HUES64 (cell line): ENCODE measurements around the gene PTPRS.
A peak's percentile ranks its signal among the peaks of the same experiment; 100 is the strongest.

ENCODE experiments used
- H3K27ac ChIP-seq: 2 replicates; pipeline ENCODE4 v1.7.0; 2013; ENCODE audit warnings: low read depth, low read length, inconsistent platforms
- H3K27me3 ChIP-seq: 2 replicates; pipeline ENCODE4 v1.6.1; 2013; ENCODE audit warnings: mild to moderate bottlenecking, low read length; ENCODE audit not compliant: insufficient read depth
- H3K36me3 ChIP-seq: 2 replicates; pipeline ENCODE4 v1.6.1; 2013; ENCODE audit warnings: mild to moderate bottlenecking, low read length; ENCODE audit not compliant: insufficient read depth
- H3K4me1 ChIP-seq: 2 replicates; pipeline ENCODE4 v1.6.1; 2013; ENCODE audit warnings: mild to moderate bottlenecking, low read length, moderate library complexity; ENCODE audit not compliant: insufficient read depth
- H3K4me3 ChIP-seq: 2 replicates; pipeline ENCODE4 v1.5.1; 2013; ENCODE audit warnings: mild to moderate bottlenecking, low read length, moderate library complexity
- H3K9ac ChIP-seq: 2 replicates; pipeline ENCODE4 v1.6.1; 2013; ENCODE audit warnings: mild to moderate bottlenecking, low read depth, low read length
- H3K9me3 ChIP-seq: 2 replicates; pipeline ENCODE4 v1.6.1; 2013; ENCODE audit warnings: low read depth, low read length; ENCODE audit not compliant: insufficient read depth
- WGBS: fragments of 150-250, 120-280 bp; methylation state at CpG from one replicate; pipeline ENCODE4 v1.1.7; 2013; ENCODE audit warnings: missing lambda C conversion rate; 5-methylcytosine and 5-hydroxymethylcytosine counted together

PTPRS gene

GRCh38 chr19:5339198-5339949, 1.2 kb downstream of the PTPRS start:
- Histone ChIP-seq H3K9ac (peak overlapping the region; percentile 92), H3K36me3 (peaks cover 8% of the 10 kb centered on the region), H3K4me3 (peak overlapping the region; percentile 79), H3K27ac (peak overlapping the region; percentile 90), H3K4me1 (peaks cover 17% of the 10 kb centered on the region), H3K27me3 (peaks cover 14% of the 10 kb centered on the region), H3K9me3 (no peaks in the 10 kb centered on the region)
- WGBS, result 1% methylated on average over 35 of the region's 39 CpGs

DNA sequence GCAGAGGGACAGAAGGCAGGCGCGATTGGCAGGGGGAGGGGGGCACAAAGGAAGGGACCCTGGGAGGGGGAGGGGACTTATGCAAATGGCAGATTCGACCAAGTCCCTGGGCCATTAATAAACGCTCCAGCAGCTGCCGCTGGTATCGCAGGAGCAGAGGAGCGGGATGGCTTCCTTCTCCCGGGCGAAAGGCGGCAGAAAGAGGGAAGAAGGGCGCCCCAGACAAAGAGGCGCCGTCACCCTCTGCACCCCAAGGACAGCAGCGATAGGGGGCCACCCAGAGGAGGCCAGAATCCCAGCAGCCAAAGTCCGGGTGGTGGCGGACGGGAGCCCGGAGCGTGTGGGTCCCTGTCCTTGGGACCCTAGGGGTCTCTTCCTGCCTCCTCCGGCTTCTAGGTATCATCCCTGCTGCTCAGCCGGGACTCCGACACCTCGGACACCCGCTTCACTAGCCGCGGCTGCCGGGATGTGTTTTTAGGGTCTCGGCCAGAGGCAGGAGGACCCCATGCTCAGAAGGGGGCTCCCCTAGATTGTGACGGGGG, 1.9 kb downstream of the PTPRS start:
- Histone ChIP-seq H3K27me3 (peaks cover 14% of the 10 kb centered on the region), H3K9ac (peak overlapping the region; percentile 58), H3K9me3 (no peaks in the 10 kb centered on the region), H3K4me3 (peak overlapping the region; percentile 79), H3K36me3 (peaks cover 12% of the 10 kb centered on the region), H3K4me1 (peaks cover 17% of the 10 kb centered on the region), H3K27ac (peak overlapping the region; percentile 66; the same call in 1 of the 2 replicates)
- WGBS, result 2% methylated on average over 29 of the region's 29 CpGs

GRCh38 chr19:5337708-5338655, 2.6 kb downstream of the PTPRS start:
- H3K9ac ChIP-seq, result peak overlapping the region; percentile 42
- H3K4me1 ChIP-seq, result peaks cover 17% of the 10 kb centered on the region
- peaks cover 14% of the 10 kb centered on the region for H3K27me3 ChIP-seq
- H3K9me3 ChIP-seq, result no peaks in the 10 kb centered on the region
- peaks cover 12% of the 10 kb centered on the region for H3K36me3 ChIP-seq
- no peak overlapping the region; the same call in 1 of the 2 replicates for H3K27ac ChIP-seq
- H3K4me3 ChIP-seq, result no peak overlapping the region
- WGBS, result 63% methylated on average over 34 of the region's 34 CpGs

DNA sequence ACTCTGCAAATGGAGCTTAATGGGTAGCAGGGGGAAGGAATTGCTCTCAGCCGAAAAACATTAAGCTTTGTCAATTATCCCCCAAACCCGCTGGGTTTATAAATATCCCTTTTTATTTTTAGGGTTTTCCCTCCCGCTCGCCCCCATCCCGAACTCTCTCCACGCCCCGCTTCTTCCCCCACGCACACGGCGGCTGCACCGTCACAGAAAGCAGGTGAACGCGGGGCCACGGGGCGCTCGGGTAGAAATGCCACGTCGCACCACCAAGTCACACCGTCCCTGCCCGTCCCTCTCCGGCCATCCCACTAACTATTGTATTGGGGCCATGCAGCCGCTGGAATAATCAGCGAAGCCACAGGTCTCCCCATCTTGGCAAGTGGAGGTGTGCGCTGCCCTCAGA, 3.5 kb downstream of the PTPRS start:
- Histone ChIP-seq H3K4me1 (peaks cover 17% of the 10 kb centered on the region), H3K9me3 (no peaks in the 10 kb centered on the region), H3K4me3 (no peak overlapping the region), H3K9ac (no peak overlapping the region), H3K36me3 (peaks cover 15% of the 10 kb centered on the region), H3K27me3 (peaks cover 13% of the 10 kb centered on the region), H3K27ac (no peak overlapping the region)
- 82% methylated on average over 24 of the region's 24 CpGs for WGBS

- H3K27me3 ChIP-seq, result peaks cover 5% of the 10 kb centered on the region
- H3K9ac ChIP-seq, result no peak overlapping the region
- H3K4me3 ChIP-seq, result no peak overlapping the region
- WGBS, result 58% methylated on average over 13 of the region's 21 CpGs
- no peaks in the 10 kb centered on the region for H3K9me3 ChIP-seq
- no peak overlapping the region for H3K27ac ChIP-seq
- H3K36me3 ChIP-seq, result peaks cover 15% of the 10 kb centered on the region
- H3K4me1 ChIP-seq, result peaks cover 17% of the 10 kb centered on the region
These were observed 4.2 kb downstream of the PTPRS start for GRCh38 chr19:5336195-5336965.

DNA sequence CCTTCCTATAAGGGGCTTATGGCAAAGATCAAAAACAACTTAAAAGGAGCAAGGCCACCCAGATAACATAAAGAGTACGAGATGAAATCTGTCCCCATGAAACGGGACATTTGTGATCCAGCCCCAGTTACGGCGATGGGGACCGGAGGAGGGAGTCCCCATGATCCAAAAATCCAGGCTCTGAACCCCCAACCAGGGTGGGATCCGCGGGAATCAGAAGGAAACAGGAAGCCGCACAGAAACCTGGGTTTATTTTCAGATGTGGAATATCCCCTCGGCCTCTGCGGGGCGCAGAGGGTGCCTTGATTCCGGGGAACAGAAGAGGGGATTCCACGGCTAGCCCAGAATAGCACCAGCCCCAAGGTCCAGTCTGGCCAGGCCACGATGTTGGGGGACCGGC, 5.0 kb downstream of the PTPRS start:
- Histone ChIP-seq H3K9ac (no peak overlapping the region), H3K4me3 (no peak overlapping the region), H3K36me3 (peaks cover 15% of the 10 kb centered on the region), H3K4me1 (peaks cover 17% of the 10 kb centered on the region), H3K27ac (no peak overlapping the region), H3K9me3 (no peaks in the 10 kb centered on the region), H3K27me3 (no peaks in the 10 kb centered on the region)
- 94% methylated on average over 15 of the region's 15 CpGs for WGBS

DNA sequence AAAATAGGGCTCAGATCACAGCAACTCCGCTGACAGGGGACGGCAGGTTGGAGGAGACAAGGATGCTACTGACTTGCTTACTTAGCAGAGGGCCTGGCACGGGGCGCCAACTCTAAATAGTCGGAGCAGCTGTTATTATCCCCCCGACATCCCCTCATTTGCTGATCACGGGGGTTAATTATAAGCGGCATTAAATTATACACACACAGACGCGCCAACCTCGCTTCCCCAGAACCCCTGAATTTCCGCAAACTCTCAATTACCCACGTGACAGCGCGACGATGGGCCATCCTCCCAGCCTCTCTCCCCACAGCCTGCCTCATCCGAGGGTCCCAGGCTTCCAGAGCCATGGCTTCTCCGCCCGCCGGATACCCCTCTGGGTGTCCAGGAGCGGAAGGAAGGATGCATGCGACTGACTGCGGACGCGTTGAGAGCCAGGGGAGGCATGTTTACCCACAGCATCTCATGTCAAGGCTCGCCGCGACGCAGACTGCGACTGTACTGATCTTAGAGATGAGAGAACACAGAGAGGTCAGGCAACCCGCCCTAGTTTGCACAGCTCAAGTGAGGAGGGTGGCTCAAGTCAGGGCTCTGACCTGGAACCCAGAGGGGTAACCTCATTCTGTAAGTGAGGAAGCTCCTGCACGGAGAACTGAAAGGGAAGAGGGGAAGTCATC, 5.7 kb downstream of the PTPRS start:
- Histone ChIP-seq H3K4me1 (peaks cover 17% of the 10 kb centered on the region), H3K4me3 (no peak overlapping the region), H3K27ac (no peak overlapping the region), H3K9me3 (no peaks in the 10 kb centered on the region), H3K9ac (no peak overlapping the region), H3K27me3 (no peaks in the 10 kb centered on the region), H3K36me3 (peaks cover 15% of the 10 kb centered on the region)
- 96% methylated on average over 32 of the region's 32 CpGs for WGBS

GRCh38 chr19:5334366-5334739, 6.3 kb downstream of the PTPRS start:
- peaks cover 15% of the 10 kb centered on the region for H3K36me3 ChIP-seq
- no peaks in the 10 kb centered on the region for H3K27me3 ChIP-seq
- no peak overlapping the region for H3K4me3 ChIP-seq
- no peaks in the 10 kb centered on the region for H3K9me3 ChIP-seq
- H3K27ac ChIP-seq, result no peak overlapping the region
- no peak overlapping the region for H3K9ac ChIP-seq
- WGBS, result 95% methylated on average over 10 of the region's 10 CpGs
- H3K4me1 ChIP-seq, result peaks cover 16% of the 10 kb centered on the region

- 94% methylated on average over 17 of the region's 17 CpGs for WGBS
- Histone ChIP-seq H3K27me3 (no peaks in the 10 kb centered on the region), H3K4me3 (no peak overlapping the region), H3K27ac (no peak overlapping the region), H3K36me3 (peaks cover 16% of the 10 kb centered on the region), H3K9me3 (no peaks in the 10 kb centered on the region), H3K9ac (no peak overlapping the region), H3K4me1 (peaks cover 14% of the 10 kb centered on the region)
These were observed 6.8 kb downstream of the PTPRS start for GRCh38 chr19:5333581-5334365.

- Histone ChIP-seq H3K4me1 (peaks cover 6% of the 10 kb centered on the region; the same call in 1 of the 2 replicates), H3K9ac (no peak overlapping the region), H3K27ac (no peak overlapping the region), H3K27me3 (no peaks in the 10 kb centered on the region), H3K9me3 (no peaks in the 10 kb centered on the region), H3K36me3 (peaks cover 19% of the 10 kb centered on the region), H3K4me3 (no peak overlapping the region)
- WGBS, result 93% methylated on average over 11 of the region's 11 CpGs
These were observed 8.1 kb downstream of the PTPRS start for GRCh38 chr19:5332501-5332900.
